ENCODE data around the gene MYO10. TPM values are rescaled to one million over a fixed set of nuclear protein-coding genes. Genes with fewer than 3 reads are reported as not detected.

Gene MYO10
- polyA plus RNA-seq, 12 donors: 20.3 to 40.0 (median 29.8) TPM; not detected in 1

GRCh38 chr5:16625096-16625495 lies 311.0 kb downstream of the MYO10 start:
- DNase-seq: no peak

GRCh38 chr5:16619136-16619535 lies 317.0 kb downstream of the MYO10 start:
- DNase-seq: no peak

DNA sequence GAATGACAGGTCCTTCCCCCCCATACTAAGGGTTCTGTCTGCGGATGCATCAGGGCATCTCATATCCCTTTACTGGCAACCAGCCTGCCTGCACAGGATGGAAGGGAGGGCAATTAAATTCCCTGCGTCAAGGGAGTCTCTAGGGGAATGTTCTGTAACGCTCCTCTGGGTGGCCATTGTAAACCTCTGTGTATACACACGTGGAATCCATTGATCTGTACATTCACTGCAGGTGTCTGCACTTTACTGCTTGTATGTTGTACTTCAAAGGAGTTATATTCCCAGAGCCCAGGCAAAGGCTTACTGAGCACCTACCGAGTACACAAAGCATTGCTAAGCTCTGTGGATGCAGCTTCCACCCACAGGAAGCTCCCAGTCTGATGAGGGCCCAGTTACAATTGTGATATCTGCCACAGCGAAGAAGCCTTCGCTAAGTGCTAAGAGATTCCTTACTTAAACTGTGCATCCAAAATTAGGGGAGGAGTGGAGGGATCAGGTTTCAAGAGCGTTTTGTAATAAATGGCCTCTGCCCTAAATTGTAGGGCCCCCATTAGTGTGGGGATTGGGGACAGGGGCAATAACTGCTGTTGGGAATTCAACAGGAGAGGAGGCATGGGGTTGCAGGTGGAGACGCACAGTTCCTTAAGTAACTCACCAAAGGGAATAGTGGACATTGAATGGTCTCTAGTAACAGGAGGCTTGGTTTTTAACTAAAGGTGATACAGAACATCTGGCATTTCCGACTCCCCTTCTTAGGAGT lies 317.8 kb downstream of the MYO10 start:
- no peak for DNase-seq

GRCh38 chr5:16617274-16617968 lies 318.7 kb downstream of the MYO10 start:
- no peak for DNase-seq

GRCh38 chr5:16616536-16617273 lies 319.4 kb downstream of the MYO10 start, which contains the start of gene RETREG1:
Gene RETREG1 (minus strand): TSS chr5:16616997. CDS start chr5:16616971, 26 bp downstream.
- peak; percentile 10 for DNase-seq

DNA sequence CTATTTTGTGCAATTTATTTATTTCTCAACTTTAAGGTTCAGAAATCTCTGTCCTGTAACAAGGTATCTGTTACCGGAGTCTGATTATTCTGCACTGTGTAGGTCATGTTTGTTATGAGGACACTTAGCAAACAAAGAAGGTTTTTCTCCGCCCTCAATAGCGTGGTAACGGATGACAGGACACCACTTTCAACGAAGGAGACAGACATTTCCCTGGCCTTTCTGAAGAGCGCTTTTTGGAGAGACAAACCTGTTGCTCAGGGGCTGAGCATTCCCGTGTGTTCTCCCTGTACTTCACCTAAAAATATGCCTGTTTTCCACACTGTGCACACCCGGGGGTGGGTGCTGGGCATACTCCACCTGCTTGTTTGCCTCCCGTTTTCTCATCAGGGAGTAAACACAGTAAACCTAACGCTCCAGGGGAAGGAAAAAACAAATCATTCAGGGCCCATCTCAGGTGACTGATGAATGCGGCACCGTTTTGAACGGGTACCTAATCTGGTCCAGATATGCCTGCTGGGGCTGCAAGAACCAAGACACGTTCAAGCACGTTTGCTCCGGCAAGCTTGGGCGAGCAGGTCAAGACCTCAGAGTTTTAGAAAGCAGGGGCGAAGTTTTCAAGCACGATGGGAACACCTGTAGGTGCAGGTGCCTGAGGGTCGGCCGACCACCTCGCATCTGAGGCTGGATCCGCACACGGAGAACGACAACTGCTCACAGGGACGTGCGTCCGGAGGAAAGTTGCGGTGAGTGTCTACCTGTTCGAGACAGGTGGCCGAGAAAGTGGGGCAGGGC lies 320.1 kb downstream of the MYO10 start:
- no peak for DNase-seq

DNA sequence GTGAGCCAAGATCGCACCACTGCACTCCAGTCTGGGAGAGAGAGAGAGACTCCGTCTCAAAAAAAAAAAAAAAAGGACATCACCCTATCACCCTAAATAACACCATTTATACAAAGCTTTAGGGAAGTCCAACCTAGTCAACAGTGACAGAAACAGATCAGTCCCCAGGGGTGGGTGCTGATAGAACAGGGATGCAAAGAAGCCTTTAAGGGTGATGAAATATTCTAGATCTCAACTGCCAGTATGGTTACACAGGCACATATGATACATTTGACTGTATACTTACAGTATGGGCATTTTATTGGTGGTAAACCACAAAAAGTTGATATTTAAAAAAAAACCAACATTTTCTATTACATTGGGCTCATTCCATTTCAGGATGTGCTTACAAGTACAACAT lies 324.1 kb downstream of the MYO10 start:
- no peak for DNase-seq

Data from muscle of arm (tissue), 12 donors.